ENCODE data around the gene TRIM2. TPM values are rescaled to one million over a fixed set of nuclear protein-coding genes. Genes with fewer than 3 reads are reported as not detected.

Gene TRIM2
- total RNA-seq, 1 experiment from 2014 or later = 41.4 TPM

DNA sequence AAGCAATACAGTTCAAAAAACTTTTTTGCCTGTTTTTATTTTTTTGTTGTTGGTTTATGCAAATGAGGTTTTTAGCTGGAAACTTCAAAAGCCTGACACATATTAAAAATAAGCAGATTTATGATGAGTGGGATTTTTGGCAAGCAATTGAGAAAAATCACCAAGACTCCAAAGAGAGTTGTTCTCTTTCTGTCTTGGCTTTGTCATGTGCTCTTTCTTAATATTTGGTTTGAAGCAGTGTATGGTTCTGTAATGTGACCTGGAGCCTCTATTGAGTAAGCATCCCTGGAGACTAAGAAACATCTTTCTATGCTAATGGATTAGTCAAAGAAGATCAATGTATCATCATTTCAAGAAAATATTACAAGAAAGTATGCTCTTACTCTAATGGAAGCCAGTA is 11.7 kb downstream of the TRIM2 start:
- TF ChIP-seq FOSL1 (IDR thresholded peaks at IDR 0.05; ENCODE audit: low read depth) (no peak), EZH2 (IDR thresholded peaks at IDR 0.05) (no peak), JUND (IDR thresholded peaks at IDR 0.05) (no peak), YY1 (IDR thresholded peaks at IDR 0.05; ENCODE audit: extremely low read depth, insufficient replicate concordance, low read depth, low read length) (no peak), ELF1 (IDR thresholded peaks at IDR 0.05; ENCODE audit: borderline replicate concordance, low read depth) (no peak), RAD21 (IDR thresholded peaks at IDR 0.05; ENCODE audit: low read depth) (no peak), POLR2AphosphoS5 (IDR thresholded peaks at IDR 0.05; ENCODE audit: low read depth, low read length) (no peak), ZNF274 (IDR thresholded peaks at IDR 0.05; ENCODE audit: low read depth, low read length) (no peak), EGR1 (IDR thresholded peaks at IDR 0.05; ENCODE audit: low read depth) (no peak)
- TF ChIP-seq, protein P1, sequence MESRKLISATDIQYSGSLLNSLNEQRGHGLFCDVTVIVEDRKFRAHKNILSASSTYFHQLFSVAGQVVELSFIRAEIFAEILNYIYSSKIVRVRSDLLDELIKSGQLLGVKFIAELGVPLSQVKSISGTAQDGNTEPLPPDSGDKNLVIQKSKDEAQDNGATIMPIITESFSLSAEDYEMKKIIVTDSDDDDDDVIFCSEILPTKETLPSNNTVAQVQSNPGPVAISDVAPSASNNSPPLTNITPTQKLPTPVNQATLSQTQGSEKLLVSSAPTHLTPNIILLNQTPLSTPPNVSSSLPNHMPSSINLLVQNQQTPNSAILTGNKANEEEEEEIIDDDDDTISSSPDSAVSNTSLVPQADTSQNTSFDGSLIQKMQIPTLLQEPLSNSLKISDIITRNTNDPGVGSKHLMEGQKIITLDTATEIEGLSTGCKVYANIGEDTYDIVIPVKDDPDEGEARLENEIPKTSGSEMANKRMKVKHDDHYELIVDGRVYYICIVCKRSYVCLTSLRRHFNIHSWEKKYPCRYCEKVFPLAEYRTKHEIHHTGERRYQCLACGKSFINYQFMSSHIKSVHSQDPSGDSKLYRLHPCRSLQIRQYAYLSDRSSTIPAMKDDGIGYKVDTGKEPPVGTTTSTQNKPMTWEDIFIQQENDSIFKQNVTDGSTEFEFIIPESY (IDR thresholded peaks at IDR 0.05; ENCODE audit: extremely low read depth, insufficient replicate concordance, low read length) = no peak
- TF ChIP-seq, protein P2, sequence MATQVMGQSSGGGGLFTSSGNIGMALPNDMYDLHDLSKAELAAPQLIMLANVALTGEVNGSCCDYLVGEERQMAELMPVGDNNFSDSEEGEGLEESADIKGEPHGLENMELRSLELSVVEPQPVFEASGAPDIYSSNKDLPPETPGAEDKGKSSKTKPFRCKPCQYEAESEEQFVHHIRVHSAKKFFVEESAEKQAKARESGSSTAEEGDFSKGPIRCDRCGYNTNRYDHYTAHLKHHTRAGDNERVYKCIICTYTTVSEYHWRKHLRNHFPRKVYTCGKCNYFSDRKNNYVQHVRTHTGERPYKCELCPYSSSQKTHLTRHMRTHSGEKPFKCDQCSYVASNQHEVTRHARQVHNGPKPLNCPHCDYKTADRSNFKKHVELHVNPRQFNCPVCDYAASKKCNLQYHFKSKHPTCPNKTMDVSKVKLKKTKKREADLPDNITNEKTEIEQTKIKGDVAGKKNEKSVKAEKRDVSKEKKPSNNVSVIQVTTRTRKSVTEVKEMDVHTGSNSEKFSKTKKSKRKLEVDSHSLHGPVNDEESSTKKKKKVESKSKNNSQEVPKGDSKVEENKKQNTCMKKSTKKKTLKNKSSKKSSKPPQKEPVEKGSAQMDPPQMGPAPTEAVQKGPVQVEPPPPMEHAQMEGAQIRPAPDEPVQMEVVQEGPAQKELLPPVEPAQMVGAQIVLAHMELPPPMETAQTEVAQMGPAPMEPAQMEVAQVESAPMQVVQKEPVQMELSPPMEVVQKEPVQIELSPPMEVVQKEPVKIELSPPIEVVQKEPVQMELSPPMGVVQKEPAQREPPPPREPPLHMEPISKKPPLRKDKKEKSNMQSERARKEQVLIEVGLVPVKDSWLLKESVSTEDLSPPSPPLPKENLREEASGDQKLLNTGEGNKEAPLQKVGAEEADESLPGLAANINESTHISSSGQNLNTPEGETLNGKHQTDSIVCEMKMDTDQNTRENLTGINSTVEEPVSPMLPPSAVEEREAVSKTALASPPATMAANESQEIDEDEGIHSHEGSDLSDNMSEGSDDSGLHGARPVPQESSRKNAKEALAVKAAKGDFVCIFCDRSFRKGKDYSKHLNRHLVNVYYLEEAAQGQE (IDR thresholded peaks at IDR 0.05; ENCODE audit: low read depth) = no peak
- TF ChIP-seq, protein P3, sequence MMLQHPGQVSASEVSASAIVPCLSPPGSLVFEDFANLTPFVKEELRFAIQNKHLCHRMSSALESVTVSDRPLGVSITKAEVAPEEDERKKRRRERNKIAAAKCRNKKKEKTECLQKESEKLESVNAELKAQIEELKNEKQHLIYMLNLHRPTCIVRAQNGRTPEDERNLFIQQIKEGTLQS (IDR thresholded peaks at IDR 0.05) = no peak
- Histone ChIP-seq H3K9me2 (ENCODE audit: insufficient read depth) (no peaks in the 10 kb centered on the region), H3K79me2 (ENCODE audit: insufficient read depth, low read length) (no peaks in the 10 kb centered on the region), H4K20me1 (ENCODE audit: insufficient read depth) (no peaks in the 10 kb centered on the region), H3K36me3 (ENCODE audit: control insufficient read depth in 1 of 2, insufficient read depth in 2 of 2, low read length in 2 of 2) (no peaks in the 10 kb centered on the region), H3K4me2 (ENCODE audit: low read length) (no peak overlapping the region), H2AFZ (ENCODE audit: low read depth, low read length, poor library complexity, severe bottlenecking) (no peak overlapping the region), H3K27ac (ENCODE audit: low read depth, low read length) (no peak overlapping the region), H3K4me3 (replicated peaks in 1 of 2; ENCODE audit: low read depth in 1 of 2, low read length in 2 of 2) (no peak overlapping the region), H3K27me3 (ENCODE audit: insufficient read depth, low read length) (no peaks in the 10 kb centered on the region), H3K4me1 (ENCODE audit: control insufficient read depth in 1 of 2, insufficient read depth in 2 of 2, low read length in 2 of 2) (peaks cover 0 to 6% of the 10 kb centered on the region in 2 experiments; a peak in 1 of 4 replicates), H3K9ac (ENCODE audit: low read length) (no peak overlapping the region), H3K9me3 (ENCODE audit: control insufficient read depth in 1 of 2, insufficient read depth in 1 of 2, low read depth in 1 of 2, low read length in 2 of 2) (no peaks in the 10 kb centered on the region)
- DNase-seq (ENCODE audit: low read depth, low spot score) = no peak
- CTCF ChIA-PET = interaction anchor here (1.5 kb wide), 1 partner anchor 12 kb away, joined by 3 read pairs; the partner anchor contains the start of gene TRIM2
- POLR2A ChIA-PET = no interaction called here
- no TSS peak for BruUV-seq (replicated peaks)
- ATAC-seq = no peak
- intact Hi-C loops (cut with micrococcal nuclease) = no loop called here
- RAD21 ChIA-PET (ENCODE audit: low non-redundant PET in 1 of 2, low total read pairs in 2 of 2, uncharacterized antibody in 2 of 2, unreplicated experiment in 2 of 2) = no interaction called here

Measured in HCT116 (cell line).